Gastroesophageal sphincter (tissue), 4 donors: ENCODE measurements around the gene GABBR2. TPM values are rescaled to one million over a fixed set of nuclear protein-coding genes. Genes with fewer than 3 reads are reported as not detected.

Experiments used
- ATAC-seq: fragments of 150-250 bp; one replicate; pipeline ENCODE4 v1.9.1; 2016; ENCODE audit warnings: mild to moderate bottlenecking, moderate library complexity
- H3K27ac ChIP-seq, 4 donors: fragments of 200-600 bp; sonication (generic) in 3 of 4; 1 replicate in 3 of 4; 2 replicates in 1 of 4; pipeline ENCODE4 v1.5.1; 2016 to 2019
- H3K27me3 ChIP-seq: fragments of 200-600 bp; sonication (generic); one replicate; pipeline ENCODE4 v1.5.1; 2019
- H3K36me3 ChIP-seq, 2 donors: fragments of 200-600 bp; sonication (generic); one replicate each; pipeline ENCODE4 v1.5.1; 2019; ENCODE audit warnings: control low read depth in 1 of 2
- H3K4me1 ChIP-seq, 3 donors: fragments of 200-600 bp; sonication (generic); 1 replicate in 2 of 3; 2 replicates in 1 of 3; pipeline ENCODE4 v1.5.1; 2016 to 2019; ENCODE audit warnings: control low read depth in 2 of 3
- H3K4me3 ChIP-seq, 2 donors: fragments of 200-600 bp; sonication (generic); one replicate each; pipeline ENCODE4 v1.5.1; 2019; ENCODE audit warnings: mild to moderate bottlenecking in 1 of 2, moderate library complexity in 1 of 2
- H3K9me3 ChIP-seq, 3 donors: fragments of 200-600 bp; sonication (generic); one replicate each; pipeline ENCODE4 v1.5.1; 2017 to 2019; ENCODE audit warnings: control low read depth in 2 of 3
- EP300 ChIP-seq: sonication (generic); formaldehyde crosslinking; IDR thresholded peaks from one replicate; pipeline ENCODE4 v1.6.1; 2017; ENCODE audit warnings: antibody characterized with exemption, mild to moderate bottlenecking
- POLR2A ChIP-seq, 2 donors: fragments of 450-650 bp; IDR thresholded peaks; one replicate each; pipeline ENCODE4 v1.6.1; 2017; ENCODE audit warnings: antibody characterized with exemption in 2 of 2, mild to moderate bottlenecking in 2 of 2, moderate library complexity in 1 of 2
- POLR2AphosphoS5 ChIP-seq: sonication (generic); formaldehyde crosslinking; IDR thresholded peaks from one replicate; pipeline ENCODE4 v1.6.1; 2017; ENCODE audit warnings: antibody characterized with exemption
- WGBS, 2 donors: methylation state at CpG; one replicate each; pipeline ENCODE4 v1.1.5; 2018; ENCODE audit warnings: low coverage in 1 of 2; 5-methylcytosine and 5-hydroxymethylcytosine counted together
- total RNA-seq, 4 donors: library from RNA; depleted of rRNA; stranded (reverse); fragments of >200 nt; gene quantifications; one replicate each; pipeline ENCODE4 v1.1.0, GENCODE V29; 2016
- TF ChIP-seq, protein P1 (sequence below), 4 experiments: fragments of 200-600 bp in 2 of 4; fragments of 450-650 bp in 2 of 4; sonication (generic) in 1 of 4; IDR thresholded peaks; one replicate each; pipeline ENCODE4 v1.5.1; 2017 to 2019; ENCODE audit warnings: antibody characterized with exemption in 4 of 4, mild to moderate bottlenecking in 2 of 4, moderate library complexity in 2 of 4

Gene GABBR2
- total RNA-seq, 4 donors from 2014 or later, result 0.04 to 0.25 TPM; not detected in 2

DNA sequence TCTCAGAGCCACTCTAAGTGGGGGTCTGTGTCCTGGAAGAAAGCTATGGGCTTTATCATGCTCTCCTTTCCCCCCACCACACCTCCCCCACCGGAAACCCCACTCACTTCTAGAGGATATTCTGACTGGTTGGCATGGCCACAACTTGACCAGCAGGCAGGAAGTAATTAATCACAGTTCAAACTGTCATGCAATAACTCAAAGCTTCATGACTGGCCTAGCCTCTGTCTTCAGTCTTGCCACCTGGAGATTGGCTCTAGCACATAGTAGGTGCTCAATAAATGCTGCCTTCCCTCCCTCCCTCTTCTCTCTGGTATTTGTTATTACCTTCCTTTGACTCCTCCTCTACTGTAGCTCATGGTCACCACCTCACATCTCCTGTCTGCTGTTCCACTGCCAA lies 124.7 kb downstream of the GABBR2 start:
- H3K4me3 ChIP-seq, result no peak overlapping the region
- TF ChIP-seq, protein P1, sequence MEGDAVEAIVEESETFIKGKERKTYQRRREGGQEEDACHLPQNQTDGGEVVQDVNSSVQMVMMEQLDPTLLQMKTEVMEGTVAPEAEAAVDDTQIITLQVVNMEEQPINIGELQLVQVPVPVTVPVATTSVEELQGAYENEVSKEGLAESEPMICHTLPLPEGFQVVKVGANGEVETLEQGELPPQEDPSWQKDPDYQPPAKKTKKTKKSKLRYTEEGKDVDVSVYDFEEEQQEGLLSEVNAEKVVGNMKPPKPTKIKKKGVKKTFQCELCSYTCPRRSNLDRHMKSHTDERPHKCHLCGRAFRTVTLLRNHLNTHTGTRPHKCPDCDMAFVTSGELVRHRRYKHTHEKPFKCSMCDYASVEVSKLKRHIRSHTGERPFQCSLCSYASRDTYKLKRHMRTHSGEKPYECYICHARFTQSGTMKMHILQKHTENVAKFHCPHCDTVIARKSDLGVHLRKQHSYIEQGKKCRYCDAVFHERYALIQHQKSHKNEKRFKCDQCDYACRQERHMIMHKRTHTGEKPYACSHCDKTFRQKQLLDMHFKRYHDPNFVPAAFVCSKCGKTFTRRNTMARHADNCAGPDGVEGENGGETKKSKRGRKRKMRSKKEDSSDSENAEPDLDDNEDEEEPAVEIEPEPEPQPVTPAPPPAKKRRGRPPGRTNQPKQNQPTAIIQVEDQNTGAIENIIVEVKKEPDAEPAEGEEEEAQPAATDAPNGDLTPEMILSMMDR (IDR thresholded peaks at IDR 0.05), result no peak
- TF ChIP-seq POLR2AphosphoS5 (no peak), POLR2A (IDR thresholded peaks at IDR 0.05) (no peak), EP300 (no peak)
- no CpG with 5 or more reads among the region's 1 CpG for WGBS, 2 donors
- no peak for ATAC-seq
- no peaks in the 10 kb centered on the region for H3K36me3 ChIP-seq
- H3K27me3 ChIP-seq, result peaks cover 38% of the 10 kb centered on the region
- H3K9me3 ChIP-seq, result no peaks in the 10 kb centered on the region
- H3K27ac ChIP-seq, result no peak overlapping the region
- no peaks in the 10 kb centered on the region for H3K4me1 ChIP-seq

DNA sequence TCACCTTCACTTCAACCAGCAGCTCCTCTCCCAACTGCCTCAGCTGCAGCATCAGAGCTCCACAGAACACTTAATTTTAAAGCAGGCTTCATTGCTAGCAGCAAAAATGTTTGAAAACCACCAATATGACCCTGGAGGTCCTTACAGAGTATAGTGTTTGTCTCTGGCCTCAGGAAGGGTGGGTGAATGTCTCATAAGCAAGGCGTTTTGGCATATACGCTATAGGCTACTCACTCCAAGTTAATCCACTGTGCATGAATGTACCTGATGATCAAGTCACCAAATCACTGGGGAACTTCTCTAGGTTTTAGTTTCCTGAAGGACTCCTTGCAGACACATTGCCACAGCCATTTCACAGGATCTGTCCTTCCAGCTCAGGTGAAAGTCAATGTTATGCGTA lies 125.3 kb downstream of the GABBR2 start:
- no peak overlapping the region for H3K4me3 ChIP-seq
- H3K36me3 ChIP-seq, result no peaks in the 10 kb centered on the region
- no peak for ATAC-seq
- TF ChIP-seq, protein P1 (IDR thresholded peaks at IDR 0.05), result no peak
- TF ChIP-seq POLR2AphosphoS5, result no peak
- TF ChIP-seq EP300, result no peak
- no peak for TF ChIP-seq POLR2A (IDR thresholded peaks at IDR 0.05)
- H3K27ac ChIP-seq, result no peak overlapping the region
- H3K9me3 ChIP-seq, result no peaks in the 10 kb centered on the region
- WGBS, 2 donors, result 86% methylated on average over 3 of the region's 3 CpGs
- no peaks in the 10 kb centered on the region for H3K4me1 ChIP-seq
- H3K27me3 ChIP-seq, result peaks cover 39% of the 10 kb centered on the region

DNA sequence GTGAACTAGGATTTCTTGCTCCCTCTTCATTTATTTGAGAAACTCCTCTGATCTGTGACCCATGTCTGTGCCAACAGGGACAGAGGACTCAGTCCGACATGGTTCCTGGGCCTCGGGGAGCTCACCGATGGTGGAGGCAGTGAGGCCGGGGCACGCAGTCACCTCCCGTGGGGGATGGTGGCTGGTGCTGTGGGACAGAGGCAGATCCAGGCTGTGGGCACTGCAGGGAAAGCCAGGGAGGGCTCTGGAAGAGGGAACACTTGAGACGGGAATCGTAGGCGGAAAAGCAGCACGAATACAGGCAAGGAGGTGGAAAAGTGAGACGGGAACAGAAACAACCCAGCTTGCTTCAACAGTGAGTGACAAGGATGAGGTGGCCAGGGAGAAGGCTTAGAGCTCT lies 127.8 kb downstream of the GABBR2 start:
- Histone ChIP-seq H3K4me1 (no peaks in the 10 kb centered on the region), H3K27me3 (peaks cover 45% of the 10 kb centered on the region), H3K9me3 (no peaks in the 10 kb centered on the region), H3K36me3 (no peaks in the 10 kb centered on the region), H3K4me3 (no peak overlapping the region), H3K27ac (no peak overlapping the region)
- ATAC-seq, result no peak
- 33 to 83% methylated on average over 5 of the region's 11 CpGs for WGBS, 2 donors
- TF ChIP-seq POLR2AphosphoS5, result no peak
- TF ChIP-seq, protein P1 (IDR thresholded peaks at IDR 0.05), result no peak
- TF ChIP-seq POLR2A (IDR thresholded peaks at IDR 0.05), result no peak
- no peak for TF ChIP-seq EP300

DNA sequence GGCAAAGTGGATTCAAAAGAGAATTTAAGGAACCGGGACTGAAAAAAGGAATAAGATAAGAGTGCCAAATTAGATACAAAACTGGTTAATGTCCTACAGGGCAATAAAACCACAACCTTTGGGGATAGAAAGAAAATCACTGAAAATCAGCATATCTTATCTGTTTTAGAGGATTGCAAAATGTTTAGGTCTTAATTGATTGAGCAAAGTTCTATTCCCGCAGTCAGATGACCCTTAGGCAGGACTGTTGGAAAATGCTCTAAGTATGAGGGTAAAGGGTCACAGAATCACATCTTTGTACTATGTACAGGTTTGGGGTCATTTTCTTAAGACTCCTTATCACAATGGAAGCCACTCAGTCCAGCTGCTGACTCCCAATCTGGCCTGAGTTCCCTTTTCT lies 129.0 kb downstream of the GABBR2 start:
- Histone ChIP-seq H3K27me3 (peaks cover 43% of the 10 kb centered on the region), H3K4me3 (no peak overlapping the region), H3K27ac (no peak overlapping the region), H3K36me3 (no peaks in the 10 kb centered on the region), H3K4me1 (no peaks in the 10 kb centered on the region), H3K9me3 (no peaks in the 10 kb centered on the region)
- no peak for ATAC-seq
- WGBS, 2 donors, result 76 to 82% methylated on average over 2 of the region's 2 CpGs
- no peak for TF ChIP-seq EP300
- no peak for TF ChIP-seq POLR2A (IDR thresholded peaks at IDR 0.05)

DNA sequence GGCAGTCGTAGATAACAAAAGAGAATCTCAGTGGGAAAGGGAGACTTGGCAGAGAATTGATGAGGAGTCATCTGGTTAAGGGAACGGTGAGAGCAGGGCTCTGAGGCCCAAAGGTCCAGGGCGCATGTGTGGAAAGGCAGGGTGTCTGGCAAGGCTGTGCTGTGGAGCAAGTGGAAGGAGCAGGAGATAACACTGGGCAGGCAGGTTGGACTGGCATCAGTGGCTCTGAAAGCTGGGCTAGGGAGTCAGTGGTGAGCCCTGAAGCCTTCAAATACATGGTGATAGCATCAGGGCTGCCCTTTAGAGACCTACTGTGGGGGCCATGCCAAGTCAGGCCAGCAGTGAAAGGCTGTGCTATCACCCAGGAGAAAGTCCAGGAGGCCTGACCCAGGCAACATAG lies 131.3 kb downstream of the GABBR2 start:
- no peaks in the 10 kb centered on the region for H3K4me1 ChIP-seq
- H3K27me3 ChIP-seq, result peaks cover 52% of the 10 kb centered on the region
- ATAC-seq, result no peak
- 75 to 100% methylated on average over 2 to 3 of the region's 3 CpGs for WGBS, 2 donors
- H3K36me3 ChIP-seq, result no peaks in the 10 kb centered on the region
- TF ChIP-seq POLR2AphosphoS5 (no peak), POLR2A (IDR thresholded peaks at IDR 0.05) (no peak), EP300 (no peak)
- TF ChIP-seq, protein P1 (IDR thresholded peaks at IDR 0.05), result no peak
- H3K4me3 ChIP-seq, result no peak overlapping the region
- H3K9me3 ChIP-seq, result no peaks in the 10 kb centered on the region
- no peak overlapping the region for H3K27ac ChIP-seq
